Measurements from ENCODE around the gene NPC1.
"Not testable (repeated sequence)": the region's sequence is repeated elsewhere in the genome, so short reads cannot be mapped to it uniquely, and the experiment has no call there.

Gene NPC1

DNA sequence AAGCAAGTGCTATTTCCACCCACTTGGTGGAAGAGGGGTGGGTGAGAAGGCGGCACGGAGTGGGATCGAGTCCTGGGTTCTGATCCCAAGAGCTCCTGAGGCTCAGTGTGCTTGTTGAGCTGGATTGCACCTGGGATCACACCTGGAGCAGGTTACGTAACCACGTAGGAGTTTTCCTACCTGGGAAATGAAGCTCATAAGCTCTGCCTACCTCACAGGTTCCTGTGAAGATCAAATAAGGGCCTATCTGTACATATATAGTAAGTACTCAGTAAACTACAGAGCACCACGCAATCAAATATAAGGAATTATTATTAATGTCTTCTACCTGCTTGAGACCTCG, 11.0 kb downstream of the NPC1 start:
- DNase-seq (ENCODE audit: low read depth in 3 of 3) = no peak

DNA sequence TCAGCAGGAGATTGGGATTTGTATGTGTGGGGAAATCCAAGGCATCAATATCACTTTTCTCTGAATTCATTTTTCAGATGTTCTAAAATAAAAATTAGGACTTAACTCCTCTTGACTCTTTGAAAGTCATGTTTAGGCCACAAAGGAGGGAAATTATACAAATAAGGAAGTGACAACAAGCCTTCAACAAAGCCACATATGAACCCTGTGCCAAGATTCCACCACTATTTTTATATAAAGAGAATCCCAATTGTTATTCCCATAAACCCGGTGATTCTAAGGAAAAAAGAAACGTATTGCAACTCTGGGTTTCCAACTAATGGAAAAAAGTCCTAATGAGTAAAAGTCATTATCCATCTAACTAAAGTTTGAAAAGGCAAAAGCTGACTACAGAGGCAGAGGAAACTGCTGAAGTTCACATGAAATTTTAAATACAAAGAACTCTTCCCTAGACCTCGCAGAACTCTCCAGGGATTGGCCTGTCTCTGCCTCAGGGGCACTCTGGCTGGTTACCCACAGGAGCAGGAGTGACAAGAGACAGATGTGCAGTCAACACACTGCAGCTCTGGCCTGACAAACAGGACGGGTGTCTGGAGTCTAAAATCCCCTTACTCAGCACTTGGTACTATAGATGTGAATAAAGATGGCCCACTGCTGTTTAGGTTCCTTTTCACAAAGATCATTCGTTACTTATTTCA, 11.5 kb downstream of the NPC1 start:
- DNase-seq (ENCODE audit: low read depth in 3 of 3) = no peak

DNA sequence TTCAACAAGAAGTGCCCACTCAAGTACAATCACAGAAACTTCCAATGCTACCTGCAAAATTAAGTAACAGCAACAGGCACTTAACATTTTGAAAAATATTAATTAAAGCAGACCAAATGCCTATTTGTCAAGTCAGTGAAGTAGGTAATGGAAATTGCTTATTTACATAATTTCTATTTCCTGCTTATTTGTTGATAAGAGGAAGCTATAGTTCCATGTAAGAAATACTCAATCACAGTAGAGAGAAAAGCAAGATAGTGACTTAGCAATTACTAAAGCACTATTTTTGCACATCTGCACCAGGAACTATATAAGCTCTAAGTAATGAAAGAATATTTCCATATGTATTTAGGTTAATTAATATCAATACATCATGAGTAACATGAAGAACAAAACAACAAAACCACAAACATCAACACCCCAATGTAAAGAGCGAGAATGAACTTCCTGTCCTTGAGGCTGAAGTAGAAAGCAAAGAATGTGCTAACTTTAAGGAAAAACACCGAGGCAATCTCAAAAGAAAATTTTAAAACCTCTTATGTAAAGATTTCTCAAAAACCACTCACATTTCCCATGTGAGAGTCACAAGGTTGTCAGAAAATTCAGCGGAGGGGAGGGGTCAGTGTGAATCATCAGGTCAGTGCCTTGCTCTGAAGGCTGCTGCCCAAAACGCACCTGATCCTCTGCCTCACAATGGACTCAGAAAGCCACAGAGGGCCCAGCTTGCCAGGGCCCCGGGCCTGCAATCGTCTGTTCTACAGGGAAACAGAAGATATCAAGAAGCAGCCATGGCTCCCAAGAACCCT, 12.5 kb downstream of the NPC1 start:
- peak in 1 of 3 experiments; percentile 34 for DNase-seq (ENCODE audit: low read depth in 3 of 3)

DNA sequence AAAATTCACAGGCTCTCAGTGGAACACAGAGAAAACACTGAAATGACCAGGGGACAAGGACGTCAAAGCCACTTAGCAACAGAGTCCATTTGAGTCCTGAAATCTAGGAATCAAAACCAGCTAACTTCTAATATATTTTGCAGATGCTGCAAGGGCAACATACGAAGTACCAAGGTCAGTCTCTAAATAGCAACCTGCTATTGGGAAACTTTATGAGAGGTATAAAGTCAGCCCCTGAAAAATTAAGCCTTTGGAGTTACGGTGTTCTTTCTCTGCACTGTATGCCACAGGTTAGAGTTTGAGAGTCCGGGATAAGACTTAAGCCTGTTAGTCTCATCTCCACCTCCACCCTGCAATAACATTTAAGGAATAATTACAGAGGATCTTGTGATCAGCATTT, 13.3 kb downstream of the NPC1 start:
- no peak for DNase-seq (ENCODE audit: low read depth in 3 of 3)

DNA sequence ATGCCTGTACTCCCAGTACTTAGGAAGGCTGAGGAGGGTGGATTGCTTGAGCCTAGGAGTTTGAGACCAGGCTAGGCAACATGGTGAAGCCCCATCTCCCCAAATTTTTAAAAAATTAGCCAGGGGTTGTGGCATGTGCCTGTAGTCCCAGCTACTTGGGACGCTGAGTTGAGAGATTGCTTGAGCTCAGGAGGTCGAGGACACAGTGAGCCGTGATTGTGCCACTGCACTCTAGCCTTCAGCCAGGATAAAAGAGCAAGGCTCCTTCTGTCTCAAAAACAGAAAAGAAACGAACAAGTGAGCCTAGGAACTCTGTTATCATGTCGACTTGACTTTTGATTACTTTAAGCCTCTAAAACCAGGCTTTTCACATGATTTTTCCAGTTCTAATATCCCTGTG, 13.7 kb downstream of the NPC1 start:
- DNase-seq (ENCODE audit: low read depth in 3 of 3) = no peak

DNA sequence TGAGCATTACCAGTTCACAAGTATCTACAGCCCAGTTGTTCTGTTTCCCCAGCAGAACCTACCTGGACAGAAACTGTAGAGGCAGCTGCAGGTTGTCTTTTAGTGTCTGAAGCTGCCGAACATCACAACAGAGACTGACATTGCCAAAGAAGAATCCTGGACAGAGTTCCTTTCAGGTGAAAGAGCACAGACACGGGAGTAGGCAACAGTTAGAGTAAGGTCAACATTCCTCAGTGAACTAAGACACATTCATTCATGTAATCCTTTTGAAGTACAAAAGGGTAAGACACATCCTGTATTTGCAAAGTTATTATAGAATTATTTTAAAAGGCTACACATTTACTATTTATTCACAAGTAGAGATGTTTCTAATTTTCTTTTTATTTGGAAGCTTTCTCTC, 14.3 kb downstream of the NPC1 start:
- DNase-seq (ENCODE audit: low read depth in 3 of 3) = no peak

DNA sequence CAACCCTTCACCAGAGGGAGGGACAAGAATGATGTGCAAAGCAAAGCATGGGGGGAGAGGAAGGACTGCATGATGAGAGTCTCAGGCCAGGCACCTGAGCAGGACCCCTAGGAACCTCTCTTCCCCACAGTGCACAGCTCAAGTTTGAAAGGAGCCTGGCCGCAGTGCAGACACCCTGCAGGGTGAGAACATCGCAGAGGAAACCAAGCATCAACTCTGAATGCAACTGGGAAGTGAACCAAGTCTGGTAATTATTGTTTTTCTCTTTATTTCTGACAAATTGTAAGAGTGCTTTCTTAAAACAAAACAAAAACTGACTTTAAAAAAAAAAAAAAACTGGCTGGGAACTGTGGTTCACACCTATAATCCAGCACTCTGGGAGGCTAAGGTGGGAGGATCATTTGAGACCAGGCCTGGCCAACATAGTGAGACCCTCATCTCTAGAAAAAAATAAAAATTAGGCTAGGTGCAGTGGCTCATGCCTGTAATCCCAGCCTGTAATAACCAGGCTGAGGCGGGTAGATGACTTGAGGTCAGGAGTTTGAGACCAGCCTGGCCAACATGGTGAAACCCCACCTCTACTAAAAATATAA, 15.3 kb downstream of the NPC1 start:
- DNase-seq (ENCODE audit: low read depth in 3 of 3) = no peak

DNA sequence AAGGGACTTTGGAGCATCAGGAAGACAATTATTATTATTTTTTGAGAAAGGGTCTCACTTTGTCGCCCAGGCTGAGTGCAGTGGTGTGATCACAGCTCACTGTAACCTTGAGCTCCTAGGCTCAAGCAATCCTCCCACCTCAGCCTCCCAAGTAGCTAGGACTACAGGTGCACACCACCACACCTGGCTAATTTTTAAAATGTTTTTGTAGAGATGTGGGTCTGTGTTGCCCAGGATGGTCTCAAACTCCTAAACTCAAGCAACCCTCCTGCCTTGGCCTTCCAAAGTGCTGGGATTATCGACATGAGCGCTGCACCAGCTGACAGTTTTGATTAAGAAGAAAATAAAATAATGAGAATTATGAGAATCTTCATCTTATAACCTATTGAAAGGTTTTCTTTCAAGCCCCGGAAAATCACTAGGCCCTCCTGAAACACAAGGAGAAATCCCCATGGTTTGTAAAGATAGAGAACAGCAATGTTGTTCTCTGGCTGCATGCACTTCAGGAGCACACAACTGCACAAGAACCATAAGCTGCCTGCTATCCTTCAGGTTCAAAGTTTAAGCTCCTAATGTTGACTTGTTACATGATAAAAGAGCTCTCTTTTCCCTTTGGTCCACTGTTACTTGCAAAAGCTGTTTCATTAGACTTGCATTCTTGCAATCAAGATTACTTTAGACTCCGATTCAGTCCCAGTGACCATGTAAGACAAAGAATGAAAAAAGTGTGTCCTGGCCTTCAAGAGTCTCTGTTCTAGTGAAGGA, 16.8 kb downstream of the NPC1 start:
- no peak for DNase-seq (ENCODE audit: low read depth in 3 of 3)

DNA sequence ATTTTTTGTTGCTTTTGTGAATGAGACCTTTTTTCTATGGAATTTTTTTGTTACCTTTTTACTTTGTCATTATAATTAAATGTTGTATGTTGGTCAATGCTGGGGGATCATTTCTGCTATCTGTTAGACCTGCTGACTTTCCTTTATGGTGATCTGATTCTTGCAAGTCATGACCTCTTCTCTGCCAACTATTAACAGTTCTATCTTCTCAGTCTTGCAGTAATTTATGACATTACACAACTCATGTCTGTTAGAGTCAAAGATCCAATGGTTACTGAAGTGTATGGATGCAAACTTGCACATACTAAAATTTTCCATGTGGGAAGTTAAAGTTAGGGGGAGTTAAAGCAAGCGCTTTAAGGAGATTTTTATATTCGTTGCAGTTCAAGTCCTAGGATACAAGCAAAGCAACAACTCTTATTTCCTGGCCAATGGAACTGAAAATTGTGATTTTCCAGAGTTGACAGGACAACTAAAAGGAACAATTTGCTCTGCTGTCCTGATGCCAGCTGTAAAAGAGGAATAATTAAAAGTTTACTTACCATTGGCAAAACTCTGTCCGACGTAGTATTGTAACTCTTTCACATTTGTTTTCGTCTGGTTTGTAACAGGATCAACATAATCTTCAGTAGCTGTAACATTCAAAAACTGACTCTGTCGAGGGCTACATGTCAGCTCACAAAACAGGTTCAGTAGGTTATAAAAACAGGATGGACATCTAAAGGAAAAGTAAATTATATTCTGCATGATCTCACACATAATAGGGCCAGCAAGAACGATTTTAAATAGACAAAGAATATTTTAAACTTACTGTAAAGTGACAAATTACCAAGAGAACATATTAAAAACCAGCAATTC, 17.8 kb downstream of the NPC1 start:
- DNase-seq (ENCODE audit: low read depth in 3 of 3) = no peak

DNA sequence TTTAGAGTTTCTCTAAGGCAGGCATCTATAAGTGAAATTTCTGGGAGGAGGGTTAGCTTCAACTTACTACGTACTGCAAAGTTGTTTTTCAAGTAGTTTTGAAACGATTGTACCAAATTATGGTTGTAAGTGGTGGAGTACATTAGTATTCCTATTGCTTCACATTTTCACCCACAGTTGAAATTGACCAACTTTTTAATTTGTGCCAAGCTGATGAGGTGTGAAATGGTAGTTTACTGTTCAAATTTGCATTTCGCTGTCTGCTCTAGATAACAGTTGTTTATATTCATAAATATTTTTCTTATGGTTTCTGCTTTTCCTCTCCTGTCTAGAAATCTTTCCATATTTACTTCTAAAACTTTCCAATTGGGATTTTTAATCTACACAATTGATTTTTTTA, 18.6 kb downstream of the NPC1 start:
- DNase-seq (ENCODE audit: low read depth in 3 of 3) = no peak

DNA sequence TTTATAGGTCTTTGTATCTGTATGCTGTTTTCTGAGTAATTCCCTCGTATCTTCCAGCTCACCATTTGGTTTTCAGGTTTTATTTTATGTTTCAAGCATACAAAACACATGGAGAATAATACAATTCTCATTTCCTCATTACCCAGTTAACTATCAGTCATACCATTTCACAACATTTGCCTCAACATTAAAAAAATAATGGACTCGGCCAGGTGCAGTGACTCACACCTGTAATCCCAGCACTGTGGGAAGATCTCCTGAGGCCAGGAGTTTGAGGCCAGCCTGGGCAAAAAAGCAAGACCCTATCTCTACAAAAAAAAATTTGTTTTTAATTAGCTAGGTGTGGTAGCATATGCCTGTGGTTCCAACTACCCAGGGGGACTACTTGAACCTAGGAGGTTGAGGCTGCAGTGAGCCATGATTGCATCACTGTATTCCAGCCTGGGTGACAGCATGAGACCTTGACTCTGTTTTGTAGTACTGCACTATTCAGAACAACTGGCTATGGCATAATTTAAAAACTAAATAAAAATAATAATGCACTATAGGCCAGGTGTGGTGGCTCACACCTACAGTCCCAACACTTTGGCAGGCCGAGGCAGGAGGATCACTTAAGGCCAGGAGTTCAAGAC, 20.3 kb downstream of the NPC1 start:
- no peak for DNase-seq (ENCODE audit: low read depth in 3 of 3)

DNA sequence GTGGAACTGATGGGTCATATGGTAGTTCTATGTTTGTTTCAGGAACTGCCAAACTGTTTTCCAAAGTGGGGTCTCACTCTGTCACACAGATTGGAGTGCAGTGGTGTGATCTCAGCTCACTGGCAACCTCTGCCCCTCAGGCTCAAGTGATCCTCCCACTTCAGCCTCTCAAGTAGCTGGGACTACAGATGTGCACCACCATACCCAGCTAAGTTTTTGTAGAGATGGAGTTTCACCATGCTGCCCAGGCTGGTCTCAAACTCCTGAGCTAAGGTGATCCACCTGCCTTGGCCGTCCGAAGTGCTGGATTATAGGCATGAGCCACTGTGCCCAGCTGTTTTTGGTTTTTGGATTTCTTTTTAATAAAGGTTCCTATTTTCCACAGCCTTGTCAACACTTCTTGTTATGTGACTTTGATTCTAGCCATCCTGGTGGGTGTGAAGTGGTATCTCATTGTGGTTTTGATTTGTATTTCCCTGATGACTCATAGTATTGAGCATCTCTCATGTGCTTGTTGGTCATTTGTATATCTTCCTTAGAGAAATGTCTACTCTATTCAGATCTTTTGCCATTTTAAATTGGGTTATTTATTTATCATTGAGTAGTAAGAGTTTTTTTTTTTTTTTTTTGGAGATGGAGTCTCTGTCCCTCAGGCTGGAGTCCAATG, 22.8 kb downstream of the NPC1 start:
- DNase-seq (ENCODE audit: low read depth in 3 of 3) = no peak

DNA sequence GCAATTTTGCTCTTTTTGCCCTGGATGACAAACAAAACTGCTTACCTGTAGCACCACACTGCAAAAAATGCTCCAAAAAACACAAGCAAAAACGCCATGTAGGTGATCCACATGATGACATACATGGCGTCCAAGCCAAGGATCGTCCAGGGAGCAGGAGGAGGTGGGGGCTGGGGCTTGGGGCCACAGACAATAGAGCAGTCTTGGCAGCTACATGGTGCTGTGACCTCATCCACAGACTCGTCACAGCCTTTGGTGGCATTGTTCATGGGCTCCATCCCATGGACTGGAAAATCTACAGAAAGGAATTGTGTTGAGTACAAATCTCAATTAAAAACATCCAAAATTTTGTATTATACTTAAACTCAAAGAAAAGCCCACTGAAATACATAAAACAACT, 26.1 kb downstream of the NPC1 start:
- no peak for DNase-seq (ENCODE audit: low read depth in 3 of 3)

DNA sequence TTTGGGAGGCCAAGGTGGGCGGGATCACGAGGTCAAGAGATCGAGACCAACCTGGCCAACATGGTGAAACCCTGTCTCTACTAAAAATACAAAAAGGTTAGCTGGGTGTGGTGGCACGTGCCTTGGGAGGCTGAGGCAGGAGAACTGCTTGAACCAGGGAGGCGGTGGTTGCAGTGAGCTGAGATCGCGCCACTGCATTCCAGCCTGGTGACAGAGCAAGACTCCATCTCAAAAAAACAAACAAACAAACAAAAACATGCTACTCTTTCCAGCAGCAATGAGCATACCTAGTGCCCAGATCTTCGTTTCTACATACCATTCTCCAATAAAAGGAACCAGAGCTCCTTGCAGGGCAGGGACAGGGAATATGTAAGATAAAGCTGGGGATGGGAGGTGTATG, 28.8 kb downstream of the NPC1 start:
- DNase-seq (ENCODE audit: low read depth in 3 of 3) = not testable (repeated sequence)

DNA sequence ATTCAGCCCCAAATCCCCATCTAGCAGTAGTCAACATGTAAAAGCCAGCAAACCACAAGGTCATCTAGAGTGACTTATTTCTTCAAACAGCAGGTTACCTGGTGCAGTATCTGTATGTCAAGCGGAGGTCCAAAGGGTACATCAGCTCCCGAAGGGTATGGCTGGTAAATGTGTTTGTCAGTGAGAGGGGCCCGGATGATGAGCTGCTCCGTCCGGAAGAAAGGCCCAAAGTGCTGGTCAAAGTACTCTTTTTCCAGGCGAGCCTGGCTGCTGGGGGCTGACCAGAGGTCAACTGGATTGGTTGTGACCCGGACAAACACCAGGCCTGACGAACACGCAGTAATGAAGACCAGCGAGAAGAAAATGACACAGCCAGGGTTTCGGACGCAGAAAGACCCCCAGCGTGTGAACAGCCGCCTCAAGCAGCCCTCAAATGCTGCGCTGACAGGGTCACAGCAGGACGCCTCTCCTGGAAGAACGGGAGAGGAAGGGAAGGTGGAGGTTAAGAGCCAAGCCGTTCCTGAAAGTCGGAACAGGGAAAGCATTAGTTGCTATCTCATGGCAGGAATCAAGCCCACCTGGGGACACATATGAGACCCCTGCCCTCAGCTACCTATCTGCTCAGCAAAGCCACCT, 30.0 kb downstream of the NPC1 start:
- no peak for DNase-seq (ENCODE audit: low read depth in 3 of 3)

DNA sequence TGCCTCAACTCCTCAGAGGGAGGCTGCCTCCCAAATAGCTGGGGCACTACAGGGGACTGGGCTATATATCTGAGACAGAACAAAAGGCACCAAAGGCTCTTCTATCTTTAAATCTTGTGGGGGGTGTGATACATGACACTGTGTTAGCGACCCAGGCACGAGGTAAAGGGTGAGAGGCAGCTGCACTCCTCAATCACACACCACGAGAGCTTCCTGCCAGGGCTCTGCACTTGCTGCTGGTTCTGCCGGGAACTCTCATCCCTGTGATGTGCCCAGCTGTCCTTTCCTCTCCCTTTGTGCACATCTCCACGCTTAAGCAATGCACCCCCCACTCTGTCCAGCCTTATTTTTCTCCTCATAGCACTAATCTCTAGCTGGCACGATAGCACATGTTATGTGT, 32.4 kb downstream of the NPC1 start:
- DNase-seq (ENCODE audit: low read depth in 3 of 3) = no peak

DNA sequence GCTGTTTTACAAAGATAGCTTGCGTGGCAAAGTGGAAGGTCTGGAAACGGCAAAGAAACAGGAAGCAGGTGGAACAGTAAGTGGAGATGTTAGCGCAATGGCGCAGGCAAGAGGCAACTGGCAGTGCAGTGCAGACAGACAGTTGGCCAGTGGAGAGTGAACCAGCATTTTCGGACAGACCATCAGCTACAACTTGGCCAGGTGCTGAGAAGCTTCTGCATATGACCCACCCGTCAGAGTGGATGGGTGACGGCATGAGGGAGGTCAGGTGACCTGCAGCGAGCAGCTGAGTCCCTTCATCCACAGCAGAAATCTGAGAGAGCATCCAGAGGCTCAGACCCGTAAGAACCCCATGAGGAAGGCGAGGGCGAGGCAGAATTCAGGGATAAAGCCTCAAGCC, 33.8 kb downstream of the NPC1 start:
- DNase-seq (ENCODE audit: low read depth in 3 of 3) = no peak

DNA sequence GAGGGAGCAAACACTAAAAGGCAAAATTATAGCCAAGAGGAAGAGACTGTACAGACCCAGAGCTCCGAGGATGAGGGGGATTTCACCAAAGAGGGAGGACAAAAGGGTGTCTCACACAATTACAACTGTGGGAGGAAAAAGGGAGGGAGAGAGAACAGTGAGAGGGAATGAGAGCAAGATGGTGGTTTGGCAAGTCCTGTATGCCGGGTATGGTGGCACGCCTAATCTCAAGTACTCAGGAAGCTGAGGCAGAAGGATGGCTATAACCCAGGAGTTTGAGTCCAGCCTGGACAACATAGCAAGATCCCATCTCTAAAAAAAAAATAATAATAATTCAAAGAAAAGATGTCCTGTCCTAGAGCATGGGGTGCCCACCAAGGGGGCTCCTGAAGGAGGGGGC, 34.3 kb downstream of the NPC1 start:
- DNase-seq (ENCODE audit: low read depth in 3 of 3) = no peak

DNA sequence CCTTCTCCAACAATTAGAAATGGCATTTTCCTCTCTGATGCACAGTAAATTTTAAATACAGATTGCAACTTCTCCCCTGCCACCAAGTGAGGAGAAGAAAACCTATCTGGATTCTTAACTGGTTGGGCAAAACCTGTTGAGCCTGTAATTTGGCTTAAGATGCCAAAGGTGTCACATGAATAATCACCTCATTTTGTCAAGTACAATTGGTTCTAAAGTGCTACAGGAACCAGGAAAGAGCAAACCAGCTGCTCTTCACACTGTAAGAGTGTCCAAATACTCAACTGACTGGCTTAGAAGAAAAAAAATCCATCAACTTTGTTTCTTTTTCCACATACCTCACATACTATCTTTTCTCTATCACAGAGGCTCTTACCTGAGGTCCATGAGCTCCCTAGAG, 35.4 kb downstream of the NPC1 start:
- no peak for DNase-seq (ENCODE audit: low read depth in 3 of 3)

DNA sequence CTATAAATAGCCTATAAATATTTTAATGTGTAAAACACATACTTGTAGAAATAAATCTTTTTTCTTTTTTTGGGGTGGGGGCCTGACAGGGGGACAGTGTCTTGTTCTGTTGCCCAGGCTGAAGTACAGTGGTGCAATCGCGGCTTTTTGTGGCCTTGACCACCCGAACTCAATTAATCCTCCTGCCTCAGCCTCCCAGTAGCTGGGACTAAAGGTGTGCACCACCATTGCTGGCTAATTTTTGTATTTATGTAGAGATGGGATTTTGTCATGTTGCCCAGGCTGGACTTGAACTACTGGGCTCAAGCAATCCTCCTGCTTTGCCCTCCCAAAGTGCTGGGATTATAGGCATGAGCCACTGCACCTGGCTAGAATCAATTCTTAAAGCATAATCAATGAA, 37.6 kb downstream of the NPC1 start:
- DNase-seq (ENCODE audit: low read depth in 3 of 3) = no peak

Data from stimulated activated CD4-positive, alpha-beta T cell treated with anti-CD3 and anti-CD28 coated beads, TNF-alpha, amount 100 ng/mL, for 24 hours (primary cell).